A549 (cell line): ENCODE data around the gene NDUFB7.

Experiments
- BCL3 ChIP-seq: fragments of >200 bp; sonication (Bioruptor Twin); formaldehyde crosslinking; IDR thresholded peaks from 3 replicates; pipeline ENCODE4 v1.6.1; 2016
- EP300 ChIP-seq, 2 experiments: fragments of >200 bp; sonication (Bioruptor Twin); formaldehyde crosslinking; IDR thresholded peaks; 2 replicates in 1 of 2; 3 replicates in 1 of 2; pipeline ENCODE4 v1.6.1; 2016 to 2017
- HDAC2 ChIP-seq: fragments of 200-600 bp; sonication (generic); IDR thresholded peaks from 2 replicates; pipeline ENCODE4 v1.6.1; 2016
- HEYL ChIP-seq: fragments of 250-450 bp; sonication (Bioruptor Pico); IDR thresholded peaks from 2 replicates; pipeline ENCODE4 v1.8.0; 2021; ENCODE audit warnings: mild to moderate bottlenecking, moderate library complexity
- MAZ ChIP-seq: fragments of 150-350 bp; IDR thresholded peaks from 2 replicates; pipeline ENCODE4 v1.6.1; 2014; ENCODE audit warnings: antibody characterized with exemption, low read depth, low read length, borderline replicate concordance
- POLR2A ChIP-seq: IDR thresholded peaks from 2 replicates; pipeline ENCODE4 v1.6.1; 2012; ENCODE audit warnings: mild to moderate bottlenecking, low read length
- REST ChIP-seq: fragments of 200-600 bp; sonication (generic); IDR thresholded peaks from 2 replicates; pipeline ENCODE4 v1.6.1; 2016; ENCODE audit warnings: antibody characterized with exemption, mild to moderate bottlenecking, moderate library complexity
- RFX5 ChIP-seq: fragments of 450-650 bp; IDR thresholded peaks from 2 replicates; pipeline ENCODE4 v1.7.1; 2014; ENCODE audit warnings: antibody characterized with exemption, mild to moderate bottlenecking, moderate library complexity
- TF ChIP-seq, protein P1 (sequence below): fragments of >200 bp; sonication (Bioruptor Twin); formaldehyde crosslinking; IDR thresholded peaks from 3 replicates; pipeline ENCODE4 v1.5.1; 2016
- TF ChIP-seq, protein P2 (sequence below): fragments of 450-650 bp; IDR thresholded peaks from 2 replicates; pipeline ENCODE4 v1.6.1; 2014; ENCODE audit warnings: antibody characterized with exemption
- TF ChIP-seq, protein P3 (sequence below): IDR thresholded peaks from 2 replicates; pipeline ENCODE4 v1.6.1; 2012

DNA sequence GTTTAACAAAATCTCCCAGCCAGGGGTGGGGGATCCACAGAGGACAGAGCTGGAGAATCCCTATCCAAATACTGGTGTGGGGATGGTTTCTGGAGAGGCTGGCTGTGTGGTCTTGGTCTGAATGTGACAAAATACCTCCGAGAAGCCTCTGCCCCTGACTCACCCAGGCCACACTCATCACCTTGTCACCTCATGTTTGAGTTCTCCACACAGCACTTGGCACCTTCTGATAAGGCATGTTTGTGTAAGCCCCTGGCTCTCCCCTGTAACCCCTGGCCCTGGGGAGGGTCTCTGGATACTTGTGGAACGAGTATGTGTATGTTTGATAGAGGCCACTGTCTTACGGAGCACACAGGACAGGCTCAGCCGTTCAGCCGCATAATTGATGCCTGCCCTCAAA is 27.8 kb downstream of the NDUFB7 start:
- TF ChIP-seq, protein P1, sequence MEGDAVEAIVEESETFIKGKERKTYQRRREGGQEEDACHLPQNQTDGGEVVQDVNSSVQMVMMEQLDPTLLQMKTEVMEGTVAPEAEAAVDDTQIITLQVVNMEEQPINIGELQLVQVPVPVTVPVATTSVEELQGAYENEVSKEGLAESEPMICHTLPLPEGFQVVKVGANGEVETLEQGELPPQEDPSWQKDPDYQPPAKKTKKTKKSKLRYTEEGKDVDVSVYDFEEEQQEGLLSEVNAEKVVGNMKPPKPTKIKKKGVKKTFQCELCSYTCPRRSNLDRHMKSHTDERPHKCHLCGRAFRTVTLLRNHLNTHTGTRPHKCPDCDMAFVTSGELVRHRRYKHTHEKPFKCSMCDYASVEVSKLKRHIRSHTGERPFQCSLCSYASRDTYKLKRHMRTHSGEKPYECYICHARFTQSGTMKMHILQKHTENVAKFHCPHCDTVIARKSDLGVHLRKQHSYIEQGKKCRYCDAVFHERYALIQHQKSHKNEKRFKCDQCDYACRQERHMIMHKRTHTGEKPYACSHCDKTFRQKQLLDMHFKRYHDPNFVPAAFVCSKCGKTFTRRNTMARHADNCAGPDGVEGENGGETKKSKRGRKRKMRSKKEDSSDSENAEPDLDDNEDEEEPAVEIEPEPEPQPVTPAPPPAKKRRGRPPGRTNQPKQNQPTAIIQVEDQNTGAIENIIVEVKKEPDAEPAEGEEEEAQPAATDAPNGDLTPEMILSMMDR, result no peak
- TF ChIP-seq HEYL (CRISPR knock-in tag) (no peak), POLR2A (no peak), HDAC2 (no peak), MAZ (no peak), REST (no peak), EP300 (IDR thresholded peaks at IDR 0.05) (no peak), RFX5 (no peak), BCL3 (no peak)
- TF ChIP-seq, protein P2, sequence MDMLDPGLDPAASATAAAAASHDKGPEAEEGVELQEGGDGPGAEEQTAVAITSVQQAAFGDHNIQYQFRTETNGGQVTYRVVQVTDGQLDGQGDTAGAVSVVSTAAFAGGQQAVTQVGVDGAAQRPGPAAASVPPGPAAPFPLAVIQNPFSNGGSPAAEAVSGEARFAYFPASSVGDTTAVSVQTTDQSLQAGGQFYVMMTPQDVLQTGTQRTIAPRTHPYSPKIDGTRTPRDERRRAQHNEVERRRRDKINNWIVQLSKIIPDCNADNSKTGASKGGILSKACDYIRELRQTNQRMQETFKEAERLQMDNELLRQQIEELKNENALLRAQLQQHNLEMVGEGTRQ, result no peak
- TF ChIP-seq, protein P3, sequence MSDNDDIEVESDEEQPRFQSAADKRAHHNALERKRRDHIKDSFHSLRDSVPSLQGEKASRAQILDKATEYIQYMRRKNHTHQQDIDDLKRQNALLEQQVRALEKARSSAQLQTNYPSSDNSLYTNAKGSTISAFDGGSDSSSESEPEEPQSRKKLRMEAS, result no peak
